ENCODE results near the gene BMP6.

- TF ChIP-seq CTCF (IDR thresholded peaks at IDR 0.05; ENCODE audit: low read depth, low read length) (no peak), POLR2A (IDR thresholded peaks at IDR 0.05; ENCODE audit: extremely low read depth, insufficient read length) (no peak), MAX (IDR thresholded peaks at IDR 0.05; ENCODE audit: low read depth, low read length) (no peak)
Measured at GRCh38 chr6:7691675-7692452, 34.0 kb upstream of the BMP6 start.
